ENCODE measurements around the gene TRIOBP. TPM values are rescaled to one million over a fixed set of nuclear protein-coding genes. Genes with fewer than 3 reads are reported as not detected.

TRIOBP gene
- polyA plus RNA-seq, 1 donor (not counting 4 experiments of a cell fraction or from before 2014, with no cell fraction given) = 22.2 TPM

GRCh38 chr22:37742376-37743171, 45.7 kb downstream of the TRIOBP start:
- peak overlapping the region; percentile 55 for H3K4me2 ChIP-seq (ENCODE audit: control insufficient read depth, extremely low read depth, insufficient read depth, low read depth, low read length)
- H3K79me2 ChIP-seq (ENCODE audit: control insufficient read depth, insufficient read depth, low read length) = peaks cover 17% of the 10 kb centered on the region
- no peaks in the 10 kb centered on the region for H4K20me1 ChIP-seq (ENCODE audit: control insufficient read depth, extremely low read depth, insufficient read depth, low read length)
- H3K4me3 ChIP-seq (ENCODE audit: control insufficient read depth in 2 of 3, extremely low read depth in 1 of 3, insufficient read depth in 2 of 3, low read depth in 1 of 3, low read length in 3 of 3) = no peak overlapping the region
- dilution Hi-C loops (cut with MboI; ENCODE audit: extremely low pct_ligation_motif_present, low sequenced_read_pairs) = no loop called here
- H3K27me3 ChIP-seq (ENCODE audit: control insufficient read depth, extremely low read depth, insufficient read depth, low read length) = peaks cover 5% of the 10 kb centered on the region
- no peaks in the 10 kb centered on the region for H3K9me1 ChIP-seq (ENCODE audit: control insufficient read depth, extremely low read depth, insufficient read depth, low read length)
- no peak overlapping the region for H3K9ac ChIP-seq (ENCODE audit: control insufficient read depth, extremely low read depth, insufficient read depth, low read length)
- DNase-seq (ENCODE audit: low read depth, low spot score) = no peak
- peak overlapping the region; percentile 25 for H3K27ac ChIP-seq (ENCODE audit: control insufficient read depth, insufficient read depth, low read length)
- peaks cover 0 to 4% of the 10 kb centered on the region in 2 experiments for H3K36me3 ChIP-seq (ENCODE audit: control insufficient read depth in 2 of 2, extremely low read depth in 1 of 2, insufficient read depth in 2 of 2, low read length in 2 of 2)
- H3K4me1 ChIP-seq (ENCODE audit: control insufficient read depth, extremely low read depth, insufficient read depth, low read length) = peaks cover 34% of the 10 kb centered on the region
- no peaks in the 10 kb centered on the region for H3K9me3 ChIP-seq (ENCODE audit: control insufficient read depth, low read depth, low read length)
- H2AFZ ChIP-seq (ENCODE audit: control insufficient read depth, low read length) = no peak overlapping the region
- FAIRE-seq = peak; percentile 94
- TF ChIP-seq EZH2 (IDR thresholded peaks at IDR 0.05; ENCODE audit: low read length) = no peak
- TF ChIP-seq CTCF (optimal IDR thresholded peaks at IDR 0.05 in 1 of 3, IDR thresholded peaks at IDR 0.05 in 1 of 3, conservative IDR thresholded peaks at IDR 0.05 in 1 of 3; ENCODE audit: extremely low read depth in 1 of 3, insufficient read depth in 2 of 3, low read length in 3 of 3) = peak in 1 of 3 experiments; percentile 36

- no peak for FAIRE-seq
- TF ChIP-seq EZH2 (IDR thresholded peaks at IDR 0.05; ENCODE audit: low read length) (no peak), CTCF (optimal IDR thresholded peaks at IDR 0.05 in 1 of 3, IDR thresholded peaks at IDR 0.05 in 1 of 3, conservative IDR thresholded peaks at IDR 0.05 in 1 of 3; ENCODE audit: extremely low read depth in 1 of 3, insufficient read depth in 2 of 3, low read length in 3 of 3) (no peak)
- H4K20me1 ChIP-seq (ENCODE audit: control insufficient read depth, extremely low read depth, insufficient read depth, low read length) = no peaks in the 10 kb centered on the region
- no peak overlapping the region for H3K27ac ChIP-seq (ENCODE audit: control insufficient read depth, insufficient read depth, low read length)
- peaks cover 54% of the 10 kb centered on the region for H3K4me1 ChIP-seq (ENCODE audit: control insufficient read depth, extremely low read depth, insufficient read depth, low read length)
- no peak overlapping the region for H2AFZ ChIP-seq (ENCODE audit: control insufficient read depth, low read length)
- H3K4me3 ChIP-seq (ENCODE audit: control insufficient read depth in 2 of 3, extremely low read depth in 1 of 3, insufficient read depth in 2 of 3, low read depth in 1 of 3, low read length in 3 of 3) = no peak overlapping the region
- no peaks in the 10 kb centered on the region for H3K9me1 ChIP-seq (ENCODE audit: control insufficient read depth, extremely low read depth, insufficient read depth, low read length)
- peak overlapping the region; percentile 96 for H3K4me2 ChIP-seq (ENCODE audit: control insufficient read depth, extremely low read depth, insufficient read depth, low read depth, low read length)
- no peaks in the 10 kb centered on the region for H3K9me3 ChIP-seq (ENCODE audit: control insufficient read depth, low read depth, low read length)
- peaks cover 0 to 4% of the 10 kb centered on the region in 2 experiments for H3K36me3 ChIP-seq (ENCODE audit: control insufficient read depth in 2 of 2, extremely low read depth in 1 of 2, insufficient read depth in 2 of 2, low read length in 2 of 2)
- dilution Hi-C loops (cut with MboI; ENCODE audit: extremely low pct_ligation_motif_present, low sequenced_read_pairs) = no loop called here
- H3K79me2 ChIP-seq (ENCODE audit: control insufficient read depth, insufficient read depth, low read length) = peaks cover 29% of the 10 kb centered on the region
- H3K9ac ChIP-seq (ENCODE audit: control insufficient read depth, extremely low read depth, insufficient read depth, low read length) = no peak overlapping the region
- DNase-seq (ENCODE audit: low read depth, low spot score) = no peak
- H3K27me3 ChIP-seq (ENCODE audit: control insufficient read depth, extremely low read depth, insufficient read depth, low read length) = peaks cover 3% of the 10 kb centered on the region
Measured at GRCh38 chr22:37744589-37744988, 47.7 kb downstream of the TRIOBP start.
